GM19035 (cell line): ENCODE measurements around the gene DXO.
"Not testable (repeated sequence)": the region's sequence is repeated elsewhere in the genome, so short reads cannot be mapped to it uniquely, and the experiment has no call there.

Experiments used
- ATAC-seq: cut with Tn5 transposase; IDR thresholded peaks from one replicate; pipeline ENCODE4 v1.9.1; 2021; ENCODE audit not compliant: unreplicated experiment

Gene DXO

GRCh38 chr6:31980195-31980876 is 8.4 kb upstream of the DXO start:
- not testable (repeated sequence) for ATAC-seq

- no peak for ATAC-seq
Observed at GRCh38 chr6:31979238-31979898, 7.4 kb upstream of the DXO start.

- no peak for ATAC-seq
Observed at GRCh38 chr6:31978831-31979230, 6.9 kb upstream of the DXO start.

- no peak for ATAC-seq
Observed at GRCh38 chr6:31977816-31978431, 6.0 kb upstream of the DXO start.

- ATAC-seq: not testable (repeated sequence)
Observed at GRCh38 chr6:31976065-31976464, 4.1 kb upstream of the DXO start.

- ATAC-seq: no peak
Observed at GRCh38 chr6:31972709-31973350, 892 bp upstream of the DXO start.

- no peak for ATAC-seq
Observed at GRCh38 chr6:31971279-31971992, 502 bp downstream of the DXO start.

GRCh38 chr6:31970604-31971271 is 1.2 kb downstream of the DXO start:
- no peak for ATAC-seq

GRCh38 chr6:31969712-31970603 is 2.0 kb downstream of the DXO start:
- ATAC-seq: no peak

GRCh38 chr6:31968791-31969711 is 2.9 kb downstream of the DXO start:
- no peak for ATAC-seq

- no peak for ATAC-seq
Observed at GRCh38 chr6:31968326-31968725, 3.6 kb downstream of the DXO start.

- ATAC-seq: no peak
Observed at GRCh38 chr6:31967926-31968320, 4.0 kb downstream of the DXO start.

- ATAC-seq: no peak
Observed at GRCh38 chr6:31966997-31967925, 4.7 kb downstream of the DXO start.

GRCh38 chr6:31966506-31966905 is 5.4 kb downstream of the DXO start:
- ATAC-seq: no peak

- ATAC-seq: no peak
Observed at GRCh38 chr6:31965700-31966099, 6.2 kb downstream of the DXO start.

GRCh38 chr6:31963921-31964320 is 8.0 kb downstream of the DXO start:
- no peak for ATAC-seq

GRCh38 chr6:31961616-31962015 is 10.3 kb downstream of the DXO start:
- no peak for ATAC-seq
